GM18502 (cell line): ENCODE measurements around the gene BBS1.
"Not testable (repeated sequence)": the region's sequence is repeated elsewhere in the genome, so short reads cannot be mapped to it uniquely, and the experiment has no call there.

Experiments used
- ATAC-seq: cut with Tn5 transposase; IDR thresholded peaks from one replicate; pipeline ENCODE4 v1.9.1; 2021; ENCODE audit warnings: mild to moderate bottlenecking; ENCODE audit not compliant: unreplicated experiment, poor library complexity

Gene BBS1

DNA sequence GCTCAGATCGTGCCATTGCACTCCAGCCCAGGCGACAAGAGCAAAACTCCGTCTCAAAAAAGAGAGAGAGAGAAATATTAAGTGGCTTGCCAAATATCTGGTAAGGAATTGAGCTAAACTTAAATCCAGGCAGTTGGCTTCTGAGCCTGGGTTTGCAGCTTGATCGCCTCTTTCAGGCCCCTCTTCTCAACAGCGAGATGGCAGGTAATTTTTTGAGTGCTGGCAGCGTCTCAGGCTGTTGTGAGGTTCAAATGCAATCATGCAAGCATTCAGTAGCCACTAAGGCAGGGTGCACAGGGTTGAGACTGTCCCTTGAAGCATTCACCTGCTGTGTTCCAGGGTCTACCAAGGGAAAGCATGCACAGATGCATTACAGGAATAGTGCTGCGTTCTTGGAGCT, 58.6 kb downstream of the BBS1 start:
- ATAC-seq: no peak

DNA sequence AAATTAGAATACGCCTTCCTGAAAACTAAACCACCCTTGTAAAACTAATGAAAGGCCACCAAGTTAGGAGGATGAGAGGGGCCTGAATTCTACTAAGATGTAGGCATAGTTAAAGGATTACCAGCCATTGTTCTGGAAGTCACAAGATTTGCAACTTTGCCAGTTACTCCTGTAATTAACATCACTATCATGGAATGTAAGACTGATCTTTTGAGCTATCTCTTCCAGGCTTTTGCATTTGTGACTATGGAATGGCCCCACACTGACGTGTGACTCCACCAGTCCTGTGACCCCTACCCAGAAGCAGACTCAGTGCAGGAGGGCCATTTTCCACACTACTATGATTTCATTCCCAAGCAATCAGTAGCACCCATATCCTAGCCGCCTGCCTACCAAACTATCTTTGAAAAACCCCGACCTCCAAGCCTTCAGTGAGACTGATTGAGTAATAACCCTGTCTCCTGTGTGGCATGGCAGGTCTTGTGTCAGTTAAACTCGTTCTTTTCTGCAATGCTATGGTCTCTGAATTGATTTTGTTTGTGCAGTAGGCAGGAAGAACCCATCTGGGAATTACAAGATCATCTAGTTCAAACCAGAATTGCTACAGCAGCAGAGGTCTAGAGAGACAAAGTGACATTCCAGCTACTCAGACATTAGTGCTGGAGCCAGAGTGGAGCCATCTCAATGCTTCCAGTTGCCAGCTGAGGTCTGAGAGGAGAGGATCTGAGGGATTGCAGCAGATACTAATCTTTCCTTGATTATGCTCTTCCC, 59.8 kb downstream of the BBS1 start:
- no peak for ATAC-seq

DNA sequence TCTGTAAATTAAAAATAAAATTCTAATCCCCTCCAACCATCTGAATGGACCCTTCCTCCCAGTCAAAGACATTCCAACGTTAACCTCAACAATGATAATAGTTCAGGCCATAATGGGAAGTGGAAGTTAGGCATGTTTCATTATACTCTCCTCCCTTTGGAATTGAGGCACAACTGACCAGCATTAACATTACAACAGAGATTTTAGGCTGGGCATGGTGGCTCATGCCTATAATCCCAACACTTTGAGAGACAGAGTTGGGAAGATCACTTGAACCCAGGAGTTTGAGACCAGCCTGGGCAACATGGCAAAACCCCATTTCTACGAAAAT, 60.4 kb downstream of the BBS1 start:
- ATAC-seq: no peak

DNA sequence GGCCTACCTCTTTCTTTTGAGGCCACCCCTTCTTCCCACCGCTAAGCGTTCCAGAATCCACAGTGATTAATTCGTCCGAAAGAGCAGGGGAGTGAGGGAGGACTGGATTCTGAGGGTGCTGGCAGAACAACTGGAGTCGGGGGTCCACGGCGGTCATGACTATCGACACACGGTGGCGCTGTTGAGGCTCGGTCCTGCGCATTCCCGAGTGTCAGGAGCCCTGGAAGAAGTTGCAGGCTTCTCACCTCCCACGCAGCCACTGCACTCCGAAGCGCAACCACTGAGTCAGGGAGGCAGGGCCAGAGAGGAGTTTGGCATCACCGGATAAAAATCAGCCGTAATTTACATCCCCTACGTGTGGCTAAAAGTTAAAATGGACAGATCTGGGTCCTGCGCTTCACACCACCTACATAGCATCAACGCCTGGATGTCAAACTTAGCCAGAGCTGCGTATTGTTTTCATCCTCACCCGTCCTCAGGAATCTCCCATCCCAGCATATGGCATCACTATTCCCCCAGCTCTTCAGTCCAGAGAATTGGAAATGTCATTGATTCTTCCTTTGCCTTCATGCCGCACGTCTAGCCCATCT, 68.7 kb downstream of the BBS1 start:
- no peak for ATAC-seq

DNA sequence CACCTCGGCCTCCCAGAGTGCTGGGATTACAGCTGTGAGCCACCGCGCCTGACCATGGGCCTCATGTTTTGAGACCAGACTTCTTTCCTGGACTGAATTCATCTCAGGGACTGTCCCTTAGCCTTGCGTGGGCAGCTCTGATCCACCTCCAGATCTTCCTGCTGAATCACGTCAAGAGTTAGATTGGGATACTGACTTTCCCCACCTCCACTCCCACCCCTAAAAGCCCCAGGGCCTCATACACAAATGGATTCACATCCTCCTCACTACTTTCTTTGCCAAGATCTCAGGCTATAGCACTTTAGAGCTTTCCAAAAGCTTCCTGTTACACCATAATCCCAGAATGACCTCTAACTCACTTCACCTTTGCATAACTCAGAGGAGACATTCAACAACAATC, 70.4 kb downstream of the BBS1 start:
- no peak for ATAC-seq

DNA sequence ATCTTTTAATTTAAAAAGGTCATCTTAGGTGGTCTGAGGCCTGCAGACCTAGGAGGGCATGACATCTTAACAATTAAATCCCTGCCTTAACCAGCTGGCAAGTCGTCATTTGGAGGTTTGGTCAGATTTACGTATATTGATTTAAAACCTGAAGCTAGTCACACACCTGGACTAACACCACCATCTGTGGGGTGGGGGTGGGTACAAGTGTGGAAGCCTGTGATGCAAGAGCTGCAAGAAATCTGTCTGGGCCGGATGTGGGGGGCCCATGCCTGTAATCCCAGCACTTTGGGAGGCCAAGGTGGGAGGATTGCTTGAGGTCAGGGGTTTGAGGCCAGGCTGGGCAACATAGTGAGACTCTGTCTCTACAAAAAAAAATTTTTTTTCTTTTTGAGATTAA, 70.8 kb downstream of the BBS1 start:
- no peak for ATAC-seq

DNA sequence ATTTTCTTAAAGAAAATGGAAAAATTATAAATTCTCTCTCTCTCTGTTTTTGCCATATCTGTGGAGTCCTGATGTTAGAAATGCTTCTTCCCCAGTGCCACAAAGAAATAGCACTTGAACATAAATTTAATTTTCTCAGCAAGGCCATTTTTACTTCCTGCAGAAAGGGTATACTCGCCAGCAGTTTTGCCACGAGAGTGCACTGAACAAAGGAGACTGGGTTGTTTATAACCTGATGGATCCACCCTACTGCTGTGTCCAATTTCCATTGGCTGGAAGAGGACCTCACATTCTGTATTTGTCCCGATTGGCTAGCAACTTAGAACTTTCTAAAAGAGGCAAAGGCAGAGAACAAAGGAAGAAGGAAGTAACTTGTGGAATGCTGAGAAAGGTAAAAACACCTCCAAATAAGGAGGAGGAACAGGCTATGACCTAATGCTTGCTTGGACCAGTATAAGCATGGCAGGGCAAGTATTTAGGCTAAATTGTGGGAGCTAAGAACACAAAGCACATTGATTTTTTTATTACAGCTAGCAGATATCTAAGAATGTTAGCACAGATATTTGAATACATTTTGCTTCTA, 72.2 kb downstream of the BBS1 start:
- ATAC-seq: not testable (repeated sequence)
